HEK293T (cell line): Measurements from ENCODE around the gene MYH14.

Source experiments
- ARNT ChIP-seq: fragments of 450-650 bp; IDR thresholded peaks from 2 replicates; pipeline ENCODE4 v1.6.1; 2017; ENCODE audit warnings: mild to moderate bottlenecking
- FOXA1 ChIP-seq: fragments of 450-650 bp; IDR thresholded peaks from 2 replicates; pipeline ENCODE4 v1.6.1; 2016; ENCODE audit warnings: mild to moderate bottlenecking
- FOXM1 ChIP-seq: fragments of 450-650 bp; IDR thresholded peaks from 2 replicates; pipeline ENCODE4 v1.6.1; 2017; ENCODE audit warnings: mild to moderate bottlenecking, borderline replicate concordance
- LEF1 ChIP-seq: fragments of 450-650 bp; IDR thresholded peaks from 2 replicates; pipeline ENCODE4 v1.6.1; 2017; ENCODE audit warnings: mild to moderate bottlenecking, borderline replicate concordance
- NFRKB ChIP-seq: fragments of 450-650 bp; IDR thresholded peaks from 2 replicates; pipeline ENCODE4 v1.6.1; 2016; ENCODE audit warnings: mild to moderate bottlenecking, moderate library complexity
- TF ChIP-seq, protein P1 (sequence below): fragments of 450-650 bp; IDR thresholded peaks from 2 replicates; pipeline ENCODE4 v1.6.1; 2016

DNA sequence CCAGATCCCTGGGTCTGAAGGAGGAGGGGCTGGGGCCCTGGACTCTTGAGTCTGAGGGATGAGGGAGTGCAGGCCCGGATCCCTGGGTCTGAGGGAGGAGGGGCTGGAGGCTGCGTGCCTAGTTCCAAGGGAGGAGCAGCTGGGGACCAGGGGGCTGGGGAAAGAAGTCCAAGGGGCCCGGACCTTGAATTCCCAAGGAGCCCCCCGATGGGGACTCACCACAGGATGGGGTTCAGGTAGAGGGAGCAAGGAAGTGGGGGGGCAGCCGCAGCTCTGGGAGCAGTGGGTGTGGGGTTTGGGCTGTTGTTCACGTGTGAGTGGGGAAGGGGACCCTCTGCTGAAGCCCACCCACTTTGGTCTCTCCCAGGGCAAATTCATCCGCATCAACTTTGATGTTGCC is 23.1 kb downstream of the MYH14 start:
- TF ChIP-seq FOXM1 (no peak), NFRKB (no peak), FOXA1 (no peak), LEF1 (no peak), ARNT (no peak)
- TF ChIP-seq, protein P1, sequence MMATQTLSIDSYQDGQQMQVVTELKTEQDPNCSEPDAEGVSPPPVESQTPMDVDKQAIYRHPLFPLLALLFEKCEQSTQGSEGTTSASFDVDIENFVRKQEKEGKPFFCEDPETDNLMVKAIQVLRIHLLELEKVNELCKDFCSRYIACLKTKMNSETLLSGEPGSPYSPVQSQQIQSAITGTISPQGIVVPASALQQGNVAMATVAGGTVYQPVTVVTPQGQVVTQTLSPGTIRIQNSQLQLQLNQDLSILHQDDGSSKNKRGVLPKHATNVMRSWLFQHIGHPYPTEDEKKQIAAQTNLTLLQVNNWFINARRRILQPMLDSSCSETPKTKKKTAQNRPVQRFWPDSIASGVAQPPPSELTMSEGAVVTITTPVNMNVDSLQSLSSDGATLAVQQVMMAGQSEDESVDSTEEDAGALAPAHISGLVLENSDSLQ, result no peak
